K562 (cell line): ENCODE results near the gene CPM. TPM values are rescaled to one million over a fixed set of nuclear protein-coding genes. Genes with fewer than 3 reads are reported as not detected.
"Not testable (repeated sequence)": the region's sequence is repeated elsewhere in the genome, so short reads cannot be mapped to it uniquely, and the experiment has no call there.

Experiments
- ATAC-seq: fragments of 200-7000 bp; cut with Tn5 transposase; 3 replicates; pipeline ENCODE4 v1.9.1; 2020; ENCODE audit warnings: moderate library complexity
- BruUV-seq: library from RNA; stranded (reverse); fragments of 400-500 nt; replicated peaks from 2 replicates; lab custom pipeline; 2021; lab: Mats Ljungman, UMichigan
- CTCF ChIA-PET: fragments of 300-600 bp; formaldehyde crosslinking; extraction: SDS; loops from one replicate; lab custom pipeline; 2021; ENCODE audit warnings: low intra/inter-chr PET ratio; lab: Yijun Ruan, JAX
- POLR2A ChIA-PET: fragments of 300-600, 350-650 bp; sonication (Branson Sonifier 250); formaldehyde crosslinking; extraction: SDS; loops from one replicate; lab custom pipeline; 2021; ENCODE audit warnings: antibody characterized with exemption, inconsistent platforms; lab: Yijun Ruan, JAX
- DNase-seq, 4 experiments: peaks; one replicate each; pipeline versions ENCODE4 v3.0.0 to v3.0.0-alpha.2; 2011 to 2018; ENCODE audit warnings: low spot score in 3 of 4, mixed read lengths in 3 of 4; ENCODE audit errors: extremely low read depth in 1 of 4
- FAIRE-seq: peaks from 2 replicates; lab custom pipeline; 2011; peaks lifted over from hg19 to GRCh38; lab: Jason Lieb, UNC
- H2AFZ ChIP-seq: 2 replicates; pipeline ENCODE4 v1.6.0; 2011; ENCODE audit warnings: low read depth, low read length, control low read depth, inconsistent platforms
- H3K27ac ChIP-seq: fragments of 200-600 bp; 3 replicates; pipeline ENCODE4 v1.8.0; 2011; ENCODE audit warnings: low read depth, mild to moderate bottlenecking, control low read depth, inconsistent platforms, low read length, moderate library complexity, mixed read lengths; ENCODE audit errors: extremely low read depth
- H3K27me3 ChIP-seq, 2 experiments: fragments of 300-600 bp in 1 of 2; 2 replicates in 1 of 2; 3 replicates in 1 of 2; pipeline versions ENCODE4 v1.6.0 to v1.8.0; 2011; ENCODE audit warnings: inconsistent platforms in 2 of 2, low read length in 2 of 2, mild to moderate bottlenecking in 1 of 2, mixed read lengths in 1 of 2, moderate library complexity in 1 of 2; ENCODE audit not compliant: control insufficient read depth in 2 of 2, insufficient read depth in 2 of 2
- H3K36me3 ChIP-seq: fragments of 300-600 bp; 3 replicates; pipeline ENCODE4 v1.8.0; 2011; ENCODE audit warnings: mild to moderate bottlenecking, low read length, inconsistent platforms; ENCODE audit not compliant: control insufficient read depth, insufficient read depth
- H3K4me1 ChIP-seq, 2 experiments: fragments of 200-600 bp in 1 of 2; replicated peaks in 1 of 2; 2 replicates in 1 of 2; 3 replicates in 1 of 2; pipeline versions ENCODE4 v1.5.1 to v1.8.0; 2011; ENCODE audit warnings: inconsistent platforms in 2 of 2, low read length in 2 of 2, mild to moderate bottlenecking in 1 of 2, mixed read lengths in 1 of 2, moderate library complexity in 1 of 2; ENCODE audit not compliant: control insufficient read depth in 2 of 2, insufficient read depth in 2 of 2
- H3K4me2 ChIP-seq: 2 replicates; pipeline ENCODE4 v1.6.1; 2011; ENCODE audit warnings: low read length, control low read depth, inconsistent platforms, mixed read lengths; ENCODE audit not compliant: insufficient read depth
- H3K4me3 ChIP-seq: fragments of 200-600 bp; sonication (generic), shearing (Covaris generic); 2 replicates; pipeline ENCODE4 v1.5.1; 2016; ENCODE audit warnings: control low read depth, inconsistent platforms
- H3K79me2 ChIP-seq: fragments of 200-600 bp; 3 replicates; pipeline ENCODE4 v1.8.0; 2011; ENCODE audit warnings: low read length, inconsistent platforms; ENCODE audit not compliant: control insufficient read depth, insufficient read depth
- H3K9ac ChIP-seq, 2 experiments: 2 replicates each; pipeline versions ENCODE4 v1.6.0 to v1.6.1; 2011; ENCODE audit warnings: low read depth in 2 of 2, low read length in 2 of 2, control low read depth in 1 of 2, inconsistent platforms in 1 of 2, mild to moderate bottlenecking in 1 of 2, mixed read lengths in 1 of 2; ENCODE audit not compliant: insufficient read depth in 1 of 2
- H3K9me1 ChIP-seq: one replicate; pipeline ENCODE4 v1.6.0; 2011; ENCODE audit warnings: inconsistent platforms, mild to moderate bottlenecking, low read length, moderate library complexity; ENCODE audit not compliant: control insufficient read depth, insufficient read depth
- H3K9me3 ChIP-seq: replicated peaks from 2 replicates; pipeline ENCODE4 v1.5.1; 2011; ENCODE audit warnings: low read depth, low read length, inconsistent platforms; ENCODE audit not compliant: control insufficient read depth, insufficient read depth
- H4K20me1 ChIP-seq: replicated peaks from 2 replicates; pipeline ENCODE4 v1.6.1; 2011; ENCODE audit warnings: low read length, inconsistent platforms, mixed read lengths; ENCODE audit not compliant: control insufficient read depth, insufficient read depth
- JUNB ChIP-seq: fragments of 450-650 bp; formaldehyde crosslinking; conservative IDR thresholded peaks from 2 replicates; pipeline ENCODE4 v1.4.0; 2020; ENCODE audit warnings: mild to moderate bottlenecking
- ZNF212 ChIP-seq: fragments of 450-650 bp; formaldehyde crosslinking; IDR thresholded peaks from 2 replicates; pipeline ENCODE4 v1.4.0; 2020; ENCODE audit warnings: mild to moderate bottlenecking
- WGBS: fragments of 100-300 bp; shearing (Covaris generic); methylation state at CpG from one replicate; pipeline ENCODE4 v1.1.6; 2016; ENCODE audit warnings: low coverage, mixed read lengths; ENCODE audit not compliant: insufficient coverage; ENCODE audit errors: missing lambda C conversion rate; 5-methylcytosine and 5-hydroxymethylcytosine counted together
- in situ Hi-C: fragments of 300-500 bp; cut with MboI; formaldehyde crosslinking; loops from 4 replicates; pipeline ENCODE4 v1.15.0; 2018; ENCODE audit warnings: inconsistent platforms, mixed read lengths
- intact Hi-C: fragments of 100-400 bp; cut with micrococcal nuclease; formaldehyde crosslinking; loops from 2 replicates; pipeline ENCODE4 v1.14.2; 2022
- polyA plus RNA-seq, 8 experiments: library from polyadenylated mRNA; depleted of rRNA in 4 of 8; stranded (reverse) in 5 of 8; unstranded in 3 of 8; fragments of >200 nt; fragmentation: Nextera tagmentation in 2 of 8; fragmentation: Illumina TruSeq in 1 of 8; extraction: Ambion mirVana in 2 of 8; extraction: Trizol in 1 of 8; gene quantifications; 2 replicates each; pipeline versions ENCODE4 v1.2.1 to v1.2.3, GENCODE V29; 2011 to 2014; ENCODE audit warnings: inconsistent platforms in 1 of 8, missing spikeins in 1 of 8
- total RNA-seq, 7 experiments: library from RNA; depleted of rRNA in 6 of 7; stranded (reverse); fragments of >200 nt in 6 of 7; fragmentation: Illumina TruSeq in 2 of 7; extraction: Trizol in 2 of 7; gene quantifications; 2 replicates each; pipeline versions ENCODE4 v1.2.1 to v1.2.3, GENCODE V29; 2011 to 2021; ENCODE audit warnings: low replicate concordance in 1 of 7

CPM gene
- total and polyA plus RNA-seq, 9 of the 15 experiments (the other 6 are each of a cell fraction or from before 2014, with no cell fraction given) = 0.31 TPM; not detected in 8

DNA sequence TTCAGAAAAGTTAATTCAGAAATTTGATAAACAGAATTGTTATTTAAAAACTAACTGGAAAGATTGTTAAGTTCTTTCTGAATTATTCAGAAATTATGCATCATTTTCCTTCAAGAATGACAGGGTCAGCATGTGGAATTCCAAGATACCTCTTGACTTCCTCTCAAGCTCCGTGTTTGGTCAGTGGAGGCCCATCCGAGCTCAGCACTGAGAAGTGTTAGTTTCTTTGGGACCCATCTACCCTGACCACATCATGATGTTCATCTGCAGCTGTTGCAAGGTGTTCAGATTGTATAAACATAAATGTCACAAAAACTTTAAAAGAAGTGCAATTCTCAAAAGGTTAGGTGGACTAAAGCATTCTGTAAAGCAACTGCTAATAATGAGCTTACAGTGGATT lies 91.3 kb downstream of the CPM start:
- H3K9me3 ChIP-seq = no peaks in the 10 kb centered on the region
- CTCF ChIA-PET = no interaction called here
- H2AFZ ChIP-seq = no peak overlapping the region
- ATAC-seq (no peak), DNase-seq (no peak), FAIRE-seq (no peak)
- 88% methylated on average over 2 of the region's 2 CpGs for WGBS
- H3K27me3 ChIP-seq = no peaks in the 10 kb centered on the region
- 0 out of 2 replicates have a peak, but pooled peaks cover 3% of the 10 kb centered on the region for H4K20me1 ChIP-seq
- no peaks in the 10 kb centered on the region for H3K79me2 ChIP-seq
- peaks cover 70% of the 10 kb centered on the region for H3K36me3 ChIP-seq
- no peak overlapping the region for H3K9ac ChIP-seq
- H3K4me1 ChIP-seq = no peaks in the 10 kb centered on the region
- H3K9me1 ChIP-seq = no peaks in the 10 kb centered on the region
- BruUV-seq = no TSS peak
- no peak overlapping the region for H3K4me3 ChIP-seq
- H3K4me2 ChIP-seq = no peak overlapping the region
- no peak for TF ChIP-seq JUNB (CRISPR knock-in tag)
- no peak for TF ChIP-seq ZNF212 (CRISPR knock-in tag)
- in situ Hi-C loops = no loop called here
- intact Hi-C loops = no loop called here
- H3K27ac ChIP-seq = no peak overlapping the region
- POLR2A ChIA-PET = interaction anchor here (1.3 to 3.4 kb wide), 3 partner anchors 12 to 14 kb away, joined by 4 to 12 read pairs (median 5); no protein-coding TSS in a partner anchor

DNA sequence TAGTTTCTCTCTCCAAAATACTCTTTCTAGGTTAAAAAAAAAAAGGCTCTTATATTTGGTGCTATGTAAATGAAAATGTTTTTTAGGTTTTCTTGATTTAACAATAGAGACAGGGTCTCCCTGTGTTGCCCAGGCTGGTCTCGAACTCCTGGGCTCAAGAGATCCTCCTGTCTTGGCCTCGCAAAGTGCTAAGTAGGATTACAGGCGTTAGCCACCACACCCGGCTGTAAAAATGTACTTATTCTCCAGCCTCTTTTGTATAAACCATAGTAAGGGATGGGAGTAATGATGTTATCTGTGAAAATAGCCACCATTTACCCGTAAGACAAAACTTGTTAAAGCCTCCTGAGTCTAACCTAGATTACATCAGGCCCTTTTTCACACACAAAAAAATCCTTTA lies 91.8 kb downstream of the CPM start:
- intact Hi-C loops, H3K9me1 ChIP-seq, H3K27me3 ChIP-seq, H3K4me3 ChIP-seq, POLR2A ChIA-PET, H3K9me3 ChIP-seq, CTCF ChIA-PET, H3K4me1 ChIP-seq, in situ Hi-C loops, H3K4me2 ChIP-seq, H2AFZ ChIP-seq, FAIRE-seq, H3K27ac ChIP-seq, DNase-seq, H3K9ac ChIP-seq, H4K20me1 ChIP-seq, ATAC-seq, H3K79me2 ChIP-seq: not testable (repeated sequence)
- BruUV-seq = TSS peak; percentile 12
- peaks cover 75% of the 10 kb centered on the region for H3K36me3 ChIP-seq
- WGBS = 89% methylated on average over 5 of the region's 5 CpGs
